Gastroesophageal sphincter (tissue), 3 donors: ENCODE results near the gene SIAH3.
"Not testable (repeated sequence)": the region's sequence is repeated elsewhere in the genome, so short reads cannot be mapped to it uniquely, and the experiment has no call there.

Source experiments
- EP300 ChIP-seq: sonication (generic); formaldehyde crosslinking; IDR thresholded peaks from one replicate; pipeline ENCODE4 v1.6.1; 2017; ENCODE audit warnings: antibody characterized with exemption, mild to moderate bottlenecking
- POLR2A ChIP-seq, 2 donors: fragments of 450-650 bp; IDR thresholded peaks; one replicate each; pipeline ENCODE4 v1.6.1; 2017; ENCODE audit warnings: antibody characterized with exemption in 2 of 2, mild to moderate bottlenecking in 2 of 2, moderate library complexity in 1 of 2
- POLR2AphosphoS5 ChIP-seq: sonication (generic); formaldehyde crosslinking; IDR thresholded peaks from one replicate; pipeline ENCODE4 v1.6.1; 2017; ENCODE audit warnings: antibody characterized with exemption
- TF ChIP-seq, protein P1 (sequence below), 4 experiments: fragments of 200-600 bp in 2 of 4; fragments of 450-650 bp in 2 of 4; sonication (generic) in 1 of 4; IDR thresholded peaks; one replicate each; pipeline ENCODE4 v1.5.1; 2017 to 2019; ENCODE audit warnings: antibody characterized with exemption in 4 of 4, mild to moderate bottlenecking in 2 of 4, moderate library complexity in 2 of 4

DNA sequence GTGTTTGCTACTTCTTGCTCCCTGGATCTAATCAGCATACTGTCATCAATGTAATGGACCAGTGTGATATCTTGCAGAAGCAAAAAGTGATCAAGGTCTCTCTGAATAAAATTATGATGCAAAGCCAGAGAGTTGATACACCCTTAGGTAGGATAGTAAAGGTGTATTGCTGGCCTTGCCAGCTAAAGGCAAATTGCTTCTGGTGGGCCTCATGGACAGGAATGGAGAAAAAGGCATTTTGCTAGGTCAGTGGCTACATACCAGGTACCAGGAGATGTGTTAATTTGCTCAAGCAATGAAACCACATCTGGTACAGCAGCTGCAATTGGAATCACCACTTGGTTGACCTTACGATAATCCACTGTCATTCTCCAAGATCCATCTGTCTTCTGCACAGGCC, 95.1 kb downstream of the SIAH3 start:
- TF ChIP-seq, protein P1, sequence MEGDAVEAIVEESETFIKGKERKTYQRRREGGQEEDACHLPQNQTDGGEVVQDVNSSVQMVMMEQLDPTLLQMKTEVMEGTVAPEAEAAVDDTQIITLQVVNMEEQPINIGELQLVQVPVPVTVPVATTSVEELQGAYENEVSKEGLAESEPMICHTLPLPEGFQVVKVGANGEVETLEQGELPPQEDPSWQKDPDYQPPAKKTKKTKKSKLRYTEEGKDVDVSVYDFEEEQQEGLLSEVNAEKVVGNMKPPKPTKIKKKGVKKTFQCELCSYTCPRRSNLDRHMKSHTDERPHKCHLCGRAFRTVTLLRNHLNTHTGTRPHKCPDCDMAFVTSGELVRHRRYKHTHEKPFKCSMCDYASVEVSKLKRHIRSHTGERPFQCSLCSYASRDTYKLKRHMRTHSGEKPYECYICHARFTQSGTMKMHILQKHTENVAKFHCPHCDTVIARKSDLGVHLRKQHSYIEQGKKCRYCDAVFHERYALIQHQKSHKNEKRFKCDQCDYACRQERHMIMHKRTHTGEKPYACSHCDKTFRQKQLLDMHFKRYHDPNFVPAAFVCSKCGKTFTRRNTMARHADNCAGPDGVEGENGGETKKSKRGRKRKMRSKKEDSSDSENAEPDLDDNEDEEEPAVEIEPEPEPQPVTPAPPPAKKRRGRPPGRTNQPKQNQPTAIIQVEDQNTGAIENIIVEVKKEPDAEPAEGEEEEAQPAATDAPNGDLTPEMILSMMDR (IDR thresholded peaks at IDR 0.05), result not testable (repeated sequence)
- TF ChIP-seq POLR2AphosphoS5; POLR2A (IDR thresholded peaks at IDR 0.05); EP300: not testable (repeated sequence)
